ENCODE data around the gene ELP1.

Gene ELP1

GRCh38 chr9:108933718-108934322 is at the start of gene ELP1:
TSS of gene ELP1 (minus strand) at chr9:108934124. CDS start at chr9:108931146, 2,978 bp downstream.
- TF ChIP-seq CREB1 (IDR thresholded peaks at IDR 0.05; ENCODE audit: low read depth) (peak; percentile 89; the same call in 1 of the 2 replicates), CEBPB (IDR thresholded peaks at IDR 0.05) (no peak), ZBTB7A (IDR thresholded peaks at IDR 0.05; ENCODE audit: low read depth) (peak; percentile 36), EP300 (IDR thresholded peaks at IDR 0.05; ENCODE audit: borderline replicate concordance) (peak; percentile 20; the same call in 1 of the 2 replicates), TAF1 (IDR thresholded peaks at IDR 0.05; ENCODE audit: low read depth) (peak; percentile 80), TCF12 (IDR thresholded peaks at IDR 0.05; ENCODE audit: low read depth) (no peak), YY1 (IDR thresholded peaks at IDR 0.05; ENCODE audit: low read depth) (peak; percentile 9; the same call in 1 of the 2 replicates), FOXM1 (IDR thresholded peaks at IDR 0.05; ENCODE audit: borderline replicate concordance, low read depth) (no peak), USF1 (IDR thresholded peaks at IDR 0.05) (no peak), MAX (IDR thresholded peaks at IDR 0.05) (peak; percentile 66; the same call in 1 of the 2 replicates)

GRCh38 chr9:108980893-108981292 is 47.0 kb upstream of the ELP1 start:
- no peak for TF ChIP-seq ZBTB7A (IDR thresholded peaks at IDR 0.05; ENCODE audit: low read depth)
- no peak for TF ChIP-seq MAX (IDR thresholded peaks at IDR 0.05)
- no peak for TF ChIP-seq USF1 (IDR thresholded peaks at IDR 0.05)
- TF ChIP-seq CEBPB (IDR thresholded peaks at IDR 0.05) = no peak
- no peak for TF ChIP-seq NFIC (IDR thresholded peaks at IDR 0.05)
- TF ChIP-seq TAF1 (IDR thresholded peaks at IDR 0.05; ENCODE audit: low read depth) = no peak
- no peak for TF ChIP-seq FOXM1 (IDR thresholded peaks at IDR 0.05; ENCODE audit: borderline replicate concordance, low read depth)
- no peak for TF ChIP-seq CREB1 (IDR thresholded peaks at IDR 0.05; ENCODE audit: low read depth)
- no peak for TF ChIP-seq TEAD4 (IDR thresholded peaks at IDR 0.05)
- TF ChIP-seq REST (IDR thresholded peaks at IDR 0.05; ENCODE audit: low read depth) = no peak
- TF ChIP-seq RAD21 (IDR thresholded peaks at IDR 0.05; ENCODE audit: low read depth) = no peak
- TF ChIP-seq TCF12 (IDR thresholded peaks at IDR 0.05; ENCODE audit: low read depth) = no peak
- TF ChIP-seq EGR1 (IDR thresholded peaks at IDR 0.05) = no peak
- TF ChIP-seq EP300 (IDR thresholded peaks at IDR 0.05; ENCODE audit: borderline replicate concordance) = no peak
- no peak for TF ChIP-seq YY1 (IDR thresholded peaks at IDR 0.05; ENCODE audit: low read depth)

- TF ChIP-seq FOXM1 (IDR thresholded peaks at IDR 0.05; ENCODE audit: borderline replicate concordance, low read depth) (no peak), NFIC (IDR thresholded peaks at IDR 0.05) (no peak), USF1 (IDR thresholded peaks at IDR 0.05) (no peak), TCF12 (IDR thresholded peaks at IDR 0.05; ENCODE audit: low read depth) (no peak), EP300 (IDR thresholded peaks at IDR 0.05; ENCODE audit: borderline replicate concordance) (no peak), TEAD4 (IDR thresholded peaks at IDR 0.05) (no peak), EGR1 (IDR thresholded peaks at IDR 0.05) (no peak), CEBPB (IDR thresholded peaks at IDR 0.05) (no peak), MAX (IDR thresholded peaks at IDR 0.05) (no peak), ZBTB7A (IDR thresholded peaks at IDR 0.05; ENCODE audit: low read depth) (no peak), RAD21 (IDR thresholded peaks at IDR 0.05; ENCODE audit: low read depth) (no peak), REST (IDR thresholded peaks at IDR 0.05; ENCODE audit: low read depth) (no peak), YY1 (IDR thresholded peaks at IDR 0.05; ENCODE audit: low read depth) (no peak), CREB1 (IDR thresholded peaks at IDR 0.05; ENCODE audit: low read depth) (no peak), TAF1 (IDR thresholded peaks at IDR 0.05; ENCODE audit: low read depth) (no peak)
Observed at GRCh38 chr9:108978205-108978604, 44.3 kb upstream of the ELP1 start.

- no peak for TF ChIP-seq REST (IDR thresholded peaks at IDR 0.05; ENCODE audit: low read depth)
- no peak for TF ChIP-seq CREB1 (IDR thresholded peaks at IDR 0.05; ENCODE audit: low read depth)
- TF ChIP-seq CEBPB (IDR thresholded peaks at IDR 0.05) = no peak
- no peak for TF ChIP-seq NFIC (IDR thresholded peaks at IDR 0.05)
- TF ChIP-seq FOXM1 (IDR thresholded peaks at IDR 0.05; ENCODE audit: borderline replicate concordance, low read depth) = no peak
- no peak for TF ChIP-seq YY1 (IDR thresholded peaks at IDR 0.05; ENCODE audit: low read depth)
- TF ChIP-seq RAD21 (IDR thresholded peaks at IDR 0.05; ENCODE audit: low read depth) = no peak
- no peak for TF ChIP-seq TCF12 (IDR thresholded peaks at IDR 0.05; ENCODE audit: low read depth)
- TF ChIP-seq EP300 (IDR thresholded peaks at IDR 0.05; ENCODE audit: borderline replicate concordance) = no peak
- no peak for TF ChIP-seq ZBTB7A (IDR thresholded peaks at IDR 0.05; ENCODE audit: low read depth)
- TF ChIP-seq TEAD4 (IDR thresholded peaks at IDR 0.05) = no peak
- TF ChIP-seq EGR1 (IDR thresholded peaks at IDR 0.05) = no peak
Observed at GRCh38 chr9:108973895-108974294, 40.0 kb upstream of the ELP1 start.
